Effector memory CD8-positive, alpha-beta T cell (primary cell): ENCODE data around the gene SPDYE16.
"Not testable (repeated sequence)": the region's sequence is repeated elsewhere in the genome, so short reads cannot be mapped to it uniquely, and the experiment has no call there.

ENCODE experiments used
- ATAC-seq: fragments of 150-1000 bp; cut with Tn5 transposase; replicated peaks from 2 replicates; pipeline ENCODE4 v1.10.0; 2021; ENCODE audit warnings: mild to moderate bottlenecking, moderate library complexity
- DNase-seq, 3 experiments: peaks; one replicate each; pipeline ENCODE4 v3.0.0; 2021
- H3K27ac Mint-ChIP-seq, 2 donors: one replicate each; pipeline ENCODE4 v1.8.0; 2022; ENCODE audit warnings: mild to moderate bottlenecking in 2 of 2, mixed read lengths in 2 of 2, moderate library complexity in 2 of 2
- H3K27me3 Mint-ChIP-seq, 2 donors: one replicate each; pipeline ENCODE4 v1.8.0; 2022; ENCODE audit warnings: mixed read lengths in 2 of 2
- H3K36me3 Mint-ChIP-seq: one replicate; pipeline ENCODE4 v1.8.0; 2022; ENCODE audit warnings: mild to moderate bottlenecking, moderate library complexity, mixed read lengths; ENCODE audit not compliant: insufficient read depth
- H3K4me1 Mint-ChIP-seq, 2 donors: one replicate each; pipeline ENCODE4 v1.8.0; 2022; ENCODE audit warnings: low read depth in 2 of 2, mixed read lengths in 2 of 2
- H3K4me3 Mint-ChIP-seq, 2 donors: one replicate each; pipeline ENCODE4 v1.8.0; 2022; ENCODE audit warnings: mild to moderate bottlenecking in 2 of 2, mixed read lengths in 2 of 2, moderate library complexity in 2 of 2
- H3K9me3 Mint-ChIP-seq, 2 donors: one replicate each; pipeline ENCODE4 v1.8.0; 2022; ENCODE audit warnings: mixed read lengths in 2 of 2

SPDYE16 gene

GRCh38 chr7:76505168-76506080 lies 37.7 kb downstream of the SPDYE16 start:
- Mint-ChIP-seq H3K4me1 (peaks cover 3 to 6% of the 10 kb centered on the region in 2 donors), H3K36me3 (peaks cover 6% of the 10 kb centered on the region), H3K4me3 (no peak overlapping the region), H3K27me3 (no peaks in the 10 kb centered on the region), H3K9me3 (no peaks in the 10 kb centered on the region), H3K27ac (peak overlapping the region in 1 of 2 donors; percentile 62)
- no peak for ATAC-seq
- no peak for DNase-seq

- not testable (repeated sequence) for ATAC-seq, DNase-seq
These were observed 38.5 kb downstream of the SPDYE16 start for GRCh38 chr7:76504351-76505167.

GRCh38 chr7:76503244-76503643 lies 39.9 kb downstream of the SPDYE16 start:
- not testable (repeated sequence) for H3K36me3 Mint-ChIP-seq, H3K4me3 Mint-ChIP-seq, ATAC-seq, H3K9me3 Mint-ChIP-seq, H3K27ac Mint-ChIP-seq, DNase-seq, H3K27me3 Mint-ChIP-seq, H3K4me1 Mint-ChIP-seq

More at GRCh38 chr7:76504351-76505167, 38.5 kb downstream of the SPDYE16 start:
- not testable (repeated sequence) for H3K27me3 Mint-ChIP-seq, H3K36me3 Mint-ChIP-seq, H3K4me1 Mint-ChIP-seq, H3K4me3 Mint-ChIP-seq, H3K9me3 Mint-ChIP-seq
- peak overlapping the region in 1 of 2 donors; percentile 62 for H3K27ac Mint-ChIP-seq

- not testable (repeated sequence) for DNase-seq, H3K27me3 Mint-ChIP-seq, H3K36me3 Mint-ChIP-seq, H3K4me3 Mint-ChIP-seq, H3K9me3 Mint-ChIP-seq, H3K27ac Mint-ChIP-seq, H3K4me1 Mint-ChIP-seq, ATAC-seq
These were observed 40.3 kb downstream of the SPDYE16 start for GRCh38 chr7:76502836-76503235.

GRCh38 chr7:76502224-76502623 lies 40.9 kb downstream of the SPDYE16 start:
- H3K36me3 Mint-ChIP-seq, ATAC-seq, H3K27me3 Mint-ChIP-seq, H3K27ac Mint-ChIP-seq, H3K4me3 Mint-ChIP-seq, H3K4me1 Mint-ChIP-seq, H3K9me3 Mint-ChIP-seq, DNase-seq: not testable (repeated sequence)

DNA sequence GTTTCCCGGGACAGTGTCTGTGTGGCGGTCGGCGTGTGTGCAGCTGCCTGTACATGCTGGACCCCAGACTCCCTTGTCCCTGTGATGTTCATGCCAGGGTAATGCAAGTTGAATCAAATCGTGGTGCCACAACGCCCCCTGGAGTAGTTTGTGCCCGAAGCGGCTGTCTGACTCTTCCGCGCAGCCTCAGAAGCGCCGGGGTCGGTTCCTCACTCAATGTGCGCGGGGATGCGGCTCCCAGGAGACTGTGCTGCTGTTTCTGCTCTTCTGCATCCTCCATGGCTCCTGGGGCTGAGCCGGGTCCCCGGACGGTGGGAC lies 43.2 kb downstream of the SPDYE16 start:
- peak; percentile 71 for ATAC-seq
- H3K36me3 Mint-ChIP-seq, H3K4me1 Mint-ChIP-seq, H3K27me3 Mint-ChIP-seq, H3K27ac Mint-ChIP-seq, H3K9me3 Mint-ChIP-seq, H3K4me3 Mint-ChIP-seq, DNase-seq: not testable (repeated sequence)

DNA sequence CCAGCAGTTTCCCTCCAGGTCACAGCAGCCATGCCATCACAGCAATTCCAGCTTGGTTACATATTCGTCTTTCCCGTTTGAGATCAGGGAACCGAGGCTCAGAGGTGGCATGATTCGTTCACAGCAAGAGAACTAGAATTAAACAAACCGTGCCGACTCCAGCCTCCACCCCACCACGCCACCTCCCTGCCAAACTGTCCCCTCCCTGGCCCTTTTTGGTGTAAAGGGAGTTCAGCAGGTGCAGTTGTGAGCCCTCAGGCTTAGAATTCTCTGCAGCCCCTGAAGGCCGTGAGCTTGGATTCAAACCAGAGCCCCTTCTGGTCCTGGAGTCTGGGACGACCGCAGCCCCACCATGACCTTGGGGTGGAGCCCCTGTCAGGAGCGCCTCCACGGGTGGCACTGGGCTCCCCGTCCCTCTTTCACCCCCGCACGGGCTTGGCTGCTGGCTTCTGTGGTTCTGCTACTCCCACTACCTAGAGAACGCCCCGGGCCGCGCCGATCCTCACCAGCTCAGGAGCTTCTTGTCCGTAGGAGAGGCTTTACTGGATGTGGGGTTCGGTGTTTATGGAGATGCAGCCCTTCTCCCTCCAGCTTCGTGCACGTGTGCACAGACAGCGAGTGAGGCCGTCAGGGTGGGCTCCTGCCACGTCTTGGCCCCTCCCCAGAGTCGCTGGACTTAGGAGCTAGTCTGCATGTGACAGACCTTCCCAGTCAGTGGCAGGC lies 43.7 kb downstream of the SPDYE16 start:
- not testable (repeated sequence) for DNase-seq, H3K4me1 Mint-ChIP-seq, H3K27me3 Mint-ChIP-seq, H3K27ac Mint-ChIP-seq, H3K36me3 Mint-ChIP-seq, H3K4me3 Mint-ChIP-seq, H3K9me3 Mint-ChIP-seq
- ATAC-seq: peak; percentile 53

GRCh38 chr7:76498583-76499200 lies 44.4 kb downstream of the SPDYE16 start:
- ATAC-seq: peak; percentile 47
- not testable (repeated sequence) for H3K36me3 Mint-ChIP-seq, H3K27ac Mint-ChIP-seq, DNase-seq, H3K27me3 Mint-ChIP-seq, H3K9me3 Mint-ChIP-seq, H3K4me3 Mint-ChIP-seq, H3K4me1 Mint-ChIP-seq

GRCh38 chr7:76497918-76498582 lies 45.0 kb downstream of the SPDYE16 start:
- not testable (repeated sequence) for H3K27me3 Mint-ChIP-seq, H3K36me3 Mint-ChIP-seq, H3K9me3 Mint-ChIP-seq, DNase-seq, H3K4me3 Mint-ChIP-seq, H3K4me1 Mint-ChIP-seq, ATAC-seq, H3K27ac Mint-ChIP-seq

DNA sequence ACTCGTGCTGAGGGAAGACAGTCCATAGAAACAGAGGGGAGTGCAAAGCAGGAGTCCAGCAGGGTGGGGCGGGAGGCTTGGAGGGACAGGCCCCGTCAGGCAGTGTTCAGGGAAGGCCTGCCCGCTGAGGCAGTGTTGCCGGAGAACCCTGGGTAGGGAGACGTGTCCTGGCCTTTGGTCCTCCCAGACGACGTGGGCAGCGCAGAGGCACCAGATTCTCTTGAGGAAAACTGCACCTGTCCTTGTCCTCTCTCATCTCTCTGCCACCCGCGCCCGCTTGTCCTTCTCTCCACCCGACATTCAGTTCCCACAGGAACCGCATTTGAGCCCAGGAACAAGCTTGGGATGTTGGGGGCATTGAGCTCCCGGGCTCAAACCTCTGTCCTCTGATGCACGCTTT lies 47.4 kb downstream of the SPDYE16 start:
- DNase-seq, H3K4me3 Mint-ChIP-seq, H3K36me3 Mint-ChIP-seq, H3K27ac Mint-ChIP-seq, H3K27me3 Mint-ChIP-seq, H3K4me1 Mint-ChIP-seq, H3K9me3 Mint-ChIP-seq, ATAC-seq: not testable (repeated sequence)

DNA sequence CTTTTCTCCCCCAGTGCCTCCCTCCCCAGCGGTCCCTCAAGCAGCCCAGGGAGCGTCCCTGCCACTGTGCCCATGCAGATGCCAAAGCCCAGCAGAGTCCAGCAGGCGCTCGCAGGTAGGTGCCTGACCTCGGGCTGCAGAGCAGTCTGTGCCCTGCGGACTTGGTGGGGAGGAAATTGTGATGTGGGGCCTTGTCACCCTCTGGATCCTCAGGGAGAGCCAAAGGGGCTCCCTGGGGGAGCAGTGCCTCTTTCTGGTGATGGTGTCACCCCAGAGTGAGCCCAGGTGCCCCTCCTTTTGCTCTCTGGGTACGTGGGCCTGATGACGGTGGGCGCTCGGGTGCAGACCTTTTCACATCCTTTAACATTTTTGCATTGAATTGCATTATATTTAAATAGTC lies 51.0 kb downstream of the SPDYE16 start:
- not testable (repeated sequence) for H3K27ac Mint-ChIP-seq, H3K4me3 Mint-ChIP-seq, ATAC-seq, H3K4me1 Mint-ChIP-seq, DNase-seq, H3K36me3 Mint-ChIP-seq, H3K27me3 Mint-ChIP-seq, H3K9me3 Mint-ChIP-seq

DNA sequence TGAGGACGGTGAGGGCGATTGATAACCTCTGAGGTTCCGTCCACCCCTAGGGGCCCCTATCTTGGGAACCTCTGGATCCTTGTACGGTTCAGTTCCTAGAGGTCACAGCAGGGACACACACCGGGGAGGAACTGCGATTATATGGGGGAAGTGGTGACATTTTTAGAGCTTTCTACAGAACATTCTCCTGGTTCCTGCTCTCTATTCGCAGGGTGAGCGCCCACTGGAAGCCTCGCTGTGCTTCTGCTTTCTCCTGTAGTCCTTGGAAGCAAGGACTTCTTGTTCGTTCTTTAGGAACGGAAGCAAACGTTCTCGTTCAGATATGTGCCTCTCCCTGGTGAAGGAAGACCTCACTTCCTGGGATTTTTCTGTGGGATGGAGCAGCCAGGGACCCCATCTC lies 55.1 kb downstream of the SPDYE16 start:
- H3K27ac Mint-ChIP-seq, H3K9me3 Mint-ChIP-seq, H3K4me3 Mint-ChIP-seq: not testable (repeated sequence)

GRCh38 chr7:76486618-76487017 lies 56.5 kb downstream of the SPDYE16 start:
- peak; percentile 98 for ATAC-seq
- not testable (repeated sequence) for H3K36me3 Mint-ChIP-seq, DNase-seq, H3K4me1 Mint-ChIP-seq, H3K9me3 Mint-ChIP-seq, H3K27me3 Mint-ChIP-seq
- H3K27ac Mint-ChIP-seq: peak overlapping the region in 1 of 2 donors; percentile 65
- peak overlapping the region in 1 of 2 donors; percentile 14 for H3K4me3 Mint-ChIP-seq

More for the DNA sequence above, 55.1 kb downstream of the SPDYE16 start:
- not testable (repeated sequence) for H3K27me3 Mint-ChIP-seq, H3K36me3 Mint-ChIP-seq, DNase-seq, ATAC-seq, H3K4me1 Mint-ChIP-seq
